Smooth muscle cell (in vitro differentiated cells): ENCODE results near the gene PCNX2. TPM values are rescaled to one million over a fixed set of nuclear protein-coding genes. Genes with fewer than 3 reads are reported as not detected.

Experiments
- DNase-seq: peaks from one replicate; lab custom pipeline; 2025; ENCODE audit not compliant: unreplicated experiment; lab: John Stamatoyannopoulos, UW
- H2AFZ ChIP-seq: fragments of 200-600 bp; sonication (generic); 2 replicates; pipeline ENCODE4 v1.6.0; 2016; ENCODE audit warnings: antibody characterized with exemption, low read depth, mild to moderate bottlenecking
- H3F3A ChIP-seq: fragments of 200-600 bp; sonication (generic); 2 replicates; pipeline ENCODE4 v1.6.0; 2017; ENCODE audit warnings: antibody characterized with exemption, low read depth
- H3K27ac ChIP-seq: fragments of 200-600 bp; sonication (generic); 2 replicates; pipeline ENCODE4 v1.5.1; 2016; ENCODE audit warnings: low read depth, mild to moderate bottlenecking
- H3K27me3 ChIP-seq: fragments of 200-600 bp; sonication (generic); 2 replicates; pipeline ENCODE4 v1.6.1; 2016; ENCODE audit warnings: low read depth, mild to moderate bottlenecking
- H3K36me3 ChIP-seq: fragments of 200-600 bp; sonication (generic); 2 replicates; pipeline ENCODE4 v1.5.1; 2016; ENCODE audit warnings: low read depth
- H3K4me1 ChIP-seq: fragments of 200-600 bp; sonication (generic); 2 replicates; pipeline ENCODE4 v1.5.1; 2016; ENCODE audit warnings: low read depth
- H3K4me2 ChIP-seq: fragments of 200-600 bp; sonication (generic); 2 replicates; pipeline ENCODE4 v1.6.0; 2016; ENCODE audit warnings: mild to moderate bottlenecking
- H3K4me3 ChIP-seq: fragments of 200-600 bp; sonication (generic); 2 replicates; pipeline ENCODE4 v1.5.1; 2016; ENCODE audit warnings: mild to moderate bottlenecking
- H3K79me2 ChIP-seq: fragments of 200-600 bp; sonication (generic); 2 replicates; pipeline ENCODE4 v1.6.0; 2016; ENCODE audit warnings: low read depth, mild to moderate bottlenecking
- H3K9ac ChIP-seq: fragments of 200-600 bp; sonication (generic); 2 replicates; pipeline ENCODE4 v1.6.0; 2016; ENCODE audit warnings: low read depth
- H3K9me3 ChIP-seq: fragments of 200-600 bp; sonication (generic); replicated peaks from 2 replicates; pipeline ENCODE4 v1.5.1; 2016; ENCODE audit warnings: low read depth
- H4K20me1 ChIP-seq: fragments of 200-600 bp; sonication (generic); 2 replicates; pipeline ENCODE4 v1.6.0; 2016; ENCODE audit warnings: low read depth
- CTCF ChIP-seq: fragments of 200-600 bp; sonication (generic); IDR thresholded peaks from 2 replicates; pipeline ENCODE4 v1.5.1; 2017; ENCODE audit warnings: borderline replicate concordance, mild to moderate bottlenecking, antibody characterized with exemption; ENCODE audit not compliant: insufficient read depth, poor library complexity, severe bottlenecking
- WGBS: methylation state at CpG from one replicate; pipeline ENCODE4 v1.1.7; 2016; ENCODE audit warnings: low lambda C conversion rate; 5-methylcytosine and 5-hydroxymethylcytosine counted together
- polyA plus RNA-seq: library from polyadenylated mRNA; unstranded; fragments of >200 nt; fragmentation: Nextera tagmentation; extraction: Ambion mirVana; gene quantifications from 2 replicates; pipeline ENCODE4 v1.2.1, GENCODE V29; 2016
- total RNA-seq: library from RNA; depleted of rRNA; stranded (reverse); fragments of >200 nt; gene quantifications from 2 replicates; pipeline ENCODE4 v1.2.3, GENCODE V29; 2014

The PCNX2 gene
- total and polyA plus RNA-seq, 2 experiments from 2014 or later = 4.7 to 18.2 TPM

- Histone ChIP-seq H3K4me1 (no peaks in the 10 kb centered on the region), H4K20me1 (no peaks in the 10 kb centered on the region), H3K36me3 (no peaks in the 10 kb centered on the region), H3K79me2 (no peaks in the 10 kb centered on the region), H3K9me3 (no peaks in the 10 kb centered on the region), H3K4me2 (no peak overlapping the region), H2AFZ (no peak overlapping the region), H3K9ac (no peak overlapping the region), H3F3A (no peaks in the 10 kb centered on the region), H3K27ac (no peak overlapping the region), H3K4me3 (no peak overlapping the region), H3K27me3 (no peaks in the 10 kb centered on the region)
- no peak for DNase-seq
- TF ChIP-seq CTCF = no peak
- 96% methylated on average over 16 of the region's 16 CpGs for WGBS
Observed at GRCh38 chr1:232999956-233000625, 295.4 kb downstream of the PCNX2 start.

GRCh38 chr1:232998646-232999045 is 296.9 kb downstream of the PCNX2 start:
- H3K4me3 ChIP-seq = no peak overlapping the region
- no peaks in the 10 kb centered on the region for H3K79me2 ChIP-seq
- no peak for DNase-seq
- whole genome bisulfite sequencing = 96% methylated on average over 3 of the region's 3 CpGs
- no peaks in the 10 kb centered on the region for H3K9me3 ChIP-seq
- TF ChIP-seq CTCF = no peak
- no peak overlapping the region for H3K9ac ChIP-seq
- H3K36me3 ChIP-seq = no peaks in the 10 kb centered on the region
- no peak overlapping the region for H2AFZ ChIP-seq
- H3K4me1 ChIP-seq = no peaks in the 10 kb centered on the region
- no peaks in the 10 kb centered on the region for H3F3A ChIP-seq
- H3K27ac ChIP-seq = no peak overlapping the region
- H3K4me2 ChIP-seq = no peak overlapping the region
- no peaks in the 10 kb centered on the region for H3K27me3 ChIP-seq
- no peaks in the 10 kb centered on the region for H4K20me1 ChIP-seq

- Histone ChIP-seq H3K36me3 (no peaks in the 10 kb centered on the region), H3K27ac (no peak overlapping the region), H3K4me1 (no peaks in the 10 kb centered on the region), H3K9ac (no peak overlapping the region), H3K27me3 (no peaks in the 10 kb centered on the region), H3K4me3 (no peak overlapping the region), H3K79me2 (no peaks in the 10 kb centered on the region), H2AFZ (no peak overlapping the region), H3K4me2 (no peak overlapping the region), H3F3A (no peaks in the 10 kb centered on the region), H4K20me1 (no peaks in the 10 kb centered on the region), H3K9me3 (no peaks in the 10 kb centered on the region)
- TF ChIP-seq CTCF = no peak
- 98% methylated on average over 15 of the region's 15 CpGs for WGBS
- no peak for DNase-seq
Observed at GRCh38 chr1:232998138-232998537, 297.4 kb downstream of the PCNX2 start.

GRCh38 chr1:232996143-232996542 is 299.4 kb downstream of the PCNX2 start:
- 92% methylated on average over 2 of the region's 2 CpGs for WGBS
- Histone ChIP-seq H3F3A (no peaks in the 10 kb centered on the region), H3K9ac (no peak overlapping the region)

More at GRCh38 chr1:232996143-232996542, 299.4 kb downstream of the PCNX2 start:
- Histone ChIP-seq H2AFZ (no peak overlapping the region), H4K20me1 (no peaks in the 10 kb centered on the region), H3K36me3 (no peaks in the 10 kb centered on the region), H3K27ac (no peak overlapping the region), H3K9me3 (no peaks in the 10 kb centered on the region), H3K79me2 (no peaks in the 10 kb centered on the region), H3K4me2 (no peak overlapping the region), H3K27me3 (no peaks in the 10 kb centered on the region), H3K4me3 (no peak overlapping the region), H3K4me1 (no peaks in the 10 kb centered on the region)
- no peak for TF ChIP-seq CTCF
- DNase-seq = no peak
